ENCODE measurements around the gene VAPA. TPM values are rescaled to one million over a fixed set of nuclear protein-coding genes. Genes with fewer than 3 reads are reported as not detected.

The VAPA gene
- total and polyA plus RNA-seq, 9 of the 15 experiments (the other 6 are each of a cell fraction or from before 2014, with no cell fraction given) = 219 to 902 (median 526) TPM

DNA sequence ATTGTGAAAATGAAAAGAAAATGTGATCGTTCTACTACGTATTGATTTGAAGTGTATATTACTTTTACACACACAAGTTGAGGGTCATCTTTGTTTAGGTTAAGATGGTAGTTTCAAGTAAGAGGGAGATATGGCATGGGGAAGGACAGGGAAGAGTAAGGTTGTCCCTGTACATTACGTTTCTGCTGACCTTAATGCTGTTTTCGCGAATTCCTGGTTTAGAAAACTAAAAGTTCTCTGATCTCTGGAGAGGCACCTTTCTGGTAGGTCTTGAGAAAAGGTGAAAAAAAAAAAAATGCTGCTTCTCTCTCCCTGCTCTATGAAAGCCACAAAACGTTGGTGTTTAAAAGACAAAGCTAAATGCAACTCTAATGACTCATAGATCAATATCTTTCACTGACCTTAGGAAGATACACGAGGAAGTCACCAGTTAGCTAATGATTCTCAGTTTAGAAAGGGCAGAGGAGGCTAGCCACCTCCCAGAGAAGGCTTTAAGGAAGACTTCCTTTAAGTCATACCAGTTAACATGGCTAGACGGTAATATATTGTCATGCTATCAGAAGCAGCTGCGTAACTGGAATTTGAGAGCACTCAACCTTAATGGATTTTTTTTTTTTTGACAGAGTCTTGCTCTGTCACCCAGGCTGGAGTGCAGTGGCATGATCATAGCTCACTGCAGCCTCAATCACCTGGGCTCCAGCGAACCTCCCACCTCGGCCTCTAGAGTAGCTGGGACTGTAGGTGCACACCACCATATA lies 14.8 kb upstream of the VAPA start (continued):
- peak; percentile 64; the same call in 1 of the 2 replicates for TF ChIP-seq PKNOX1 (IDR thresholded peaks at IDR 0.05)
- TF ChIP-seq HMBOX1 (IDR thresholded peaks at IDR 0.05) = peak; percentile 99
- TF ChIP-seq SAFB (IDR thresholded peaks at IDR 0.05; ENCODE audit: borderline replicate concordance, low read depth, low read length) = no peak
- TF ChIP-seq ZC3H8 (IDR thresholded peaks at IDR 0.05) = no peak
- peak; percentile 12; the same call in 1 of the 2 replicates for TF ChIP-seq NFIC (IDR thresholded peaks at IDR 0.05)
- TF ChIP-seq HMG20A (CRISPR knock-in tag; conservative IDR thresholded peaks at IDR 0.05) = no peak
- TF ChIP-seq ADNP (tag; IDR thresholded peaks at IDR 0.05) = peak; percentile 84; the same call in 1 of the 2 replicates
- TF ChIP-seq FOSL1 (tag; conservative IDR thresholded peaks at IDR 0.05) = peak; percentile 100
- peak; percentile 86 for TF ChIP-seq POLR2H (tag; IDR thresholded peaks at IDR 0.05; ENCODE audit: low read depth)
- no peak for TF ChIP-seq ZNF41 (CRISPR knock-in tag; conservative IDR thresholded peaks at IDR 0.05)
- peak in 1 of 2 experiments; percentile 85; a peak in 2 of 4 replicates for TF ChIP-seq SRF (CRISPR knock-in tag; IDR thresholded peaks at IDR 0.05)
- TF ChIP-seq PHB (CRISPR knock-in tag; IDR thresholded peaks at IDR 0.05) = no peak
- TF ChIP-seq HINFP (tag; conservative IDR thresholded peaks at IDR 0.05; ENCODE audit: low read depth) = peak; percentile 81
- no peak for TF ChIP-seq E2F3 (CRISPR knock-in tag; IDR thresholded peaks at IDR 0.05)
- TF ChIP-seq, protein P1, sequence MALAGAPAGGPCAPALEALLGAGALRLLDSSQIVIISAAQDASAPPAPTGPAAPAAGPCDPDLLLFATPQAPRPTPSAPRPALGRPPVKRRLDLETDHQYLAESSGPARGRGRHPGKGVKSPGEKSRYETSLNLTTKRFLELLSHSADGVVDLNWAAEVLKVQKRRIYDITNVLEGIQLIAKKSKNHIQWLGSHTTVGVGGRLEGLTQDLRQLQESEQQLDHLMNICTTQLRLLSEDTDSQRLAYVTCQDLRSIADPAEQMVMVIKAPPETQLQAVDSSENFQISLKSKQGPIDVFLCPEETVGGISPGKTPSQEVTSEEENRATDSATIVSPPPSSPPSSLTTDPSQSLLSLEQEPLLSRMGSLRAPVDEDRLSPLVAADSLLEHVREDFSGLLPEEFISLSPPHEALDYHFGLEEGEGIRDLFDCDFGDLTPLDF (CRISPR knock-in tag; IDR thresholded peaks at IDR 0.05) = no peak
- TF ChIP-seq HNRNPUL1 (IDR thresholded peaks at IDR 0.05; ENCODE audit: low read length) = no peak
- TF ChIP-seq PCBP1 (IDR thresholded peaks at IDR 0.05; ENCODE audit: low read depth, low read length, poor library complexity, severe bottlenecking) = no peak
- no peak for TF ChIP-seq COPS2 (conservative IDR thresholded peaks at IDR 0.05)
- TF ChIP-seq SMAD1 (IDR thresholded peaks at IDR 0.05; ENCODE audit: low read depth, low read length, partially characterized antibody) = no peak
- TF ChIP-seq ATF3 (IDR thresholded peaks at IDR 0.05) = peak; percentile 98
- TF ChIP-seq ATF3 (CRISPR knock-in tag; conservative IDR thresholded peaks at IDR 0.05) = peak; percentile 95; the same call in 1 of the 2 replicates
- TF ChIP-seq TSC22D4 (tag; IDR thresholded peaks at IDR 0.05) = no peak
